GM21786 (cell line): ENCODE data around the gene DENND1A.

ENCODE experiments used
- ATAC-seq: cut with Tn5 transposase; IDR thresholded peaks from one replicate; pipeline ENCODE4 v1.9.1; 2021; ENCODE audit not compliant: unreplicated experiment

Gene DENND1A

GRCh38 chr9:123590499-123590898 lies 339.4 kb downstream of the DENND1A start:
- no peak for ATAC-seq

GRCh38 chr9:123589361-123590239 lies 340.3 kb downstream of the DENND1A start:
- ATAC-seq, result no peak

GRCh38 chr9:123586275-123586674 lies 343.7 kb downstream of the DENND1A start:
- ATAC-seq, result no peak

- no peak for ATAC-seq
These were observed 345.4 kb downstream of the DENND1A start for GRCh38 chr9:123584202-123585176.

- no peak for ATAC-seq
These were observed 346.3 kb downstream of the DENND1A start for GRCh38 chr9:123583646-123584045.

- ATAC-seq, result no peak
These were observed 358.7 kb downstream of the DENND1A start for GRCh38 chr9:123571240-123571639.

- ATAC-seq, result no peak
These were observed 360.9 kb downstream of the DENND1A start for GRCh38 chr9:123568691-123569688.

- ATAC-seq, result no peak
These were observed 362.9 kb downstream of the DENND1A start for GRCh38 chr9:123567013-123567412.

GRCh38 chr9:123564652-123565051 lies 365.3 kb downstream of the DENND1A start:
- no peak for ATAC-seq

GRCh38 chr9:123562844-123563346 lies 367.0 kb downstream of the DENND1A start:
- no peak for ATAC-seq

GRCh38 chr9:123561046-123561445 lies 368.9 kb downstream of the DENND1A start:
- no peak for ATAC-seq

- no peak for ATAC-seq
These were observed 373.2 kb downstream of the DENND1A start for GRCh38 chr9:123556464-123557435.

GRCh38 chr9:123555646-123556045 lies 374.3 kb downstream of the DENND1A start:
- ATAC-seq, result no peak

GRCh38 chr9:123552530-123552929 lies 377.4 kb downstream of the DENND1A start:
- ATAC-seq, result no peak

- ATAC-seq, result no peak
These were observed 378.2 kb downstream of the DENND1A start for GRCh38 chr9:123551734-123552133.

- ATAC-seq, result no peak
These were observed 379.1 kb downstream of the DENND1A start for GRCh38 chr9:123550797-123551196.

GRCh38 chr9:123550012-123550411 lies 379.9 kb downstream of the DENND1A start:
- ATAC-seq, result no peak

- ATAC-seq, result no peak
These were observed 381.0 kb downstream of the DENND1A start for GRCh38 chr9:123548741-123549545.
